ENCODE measurements around the gene ETV2.
"Not testable (repeated sequence)": the region's sequence is repeated elsewhere in the genome, so short reads cannot be mapped to it uniquely, and the experiment has no call there.

Gene ETV2, protein sequence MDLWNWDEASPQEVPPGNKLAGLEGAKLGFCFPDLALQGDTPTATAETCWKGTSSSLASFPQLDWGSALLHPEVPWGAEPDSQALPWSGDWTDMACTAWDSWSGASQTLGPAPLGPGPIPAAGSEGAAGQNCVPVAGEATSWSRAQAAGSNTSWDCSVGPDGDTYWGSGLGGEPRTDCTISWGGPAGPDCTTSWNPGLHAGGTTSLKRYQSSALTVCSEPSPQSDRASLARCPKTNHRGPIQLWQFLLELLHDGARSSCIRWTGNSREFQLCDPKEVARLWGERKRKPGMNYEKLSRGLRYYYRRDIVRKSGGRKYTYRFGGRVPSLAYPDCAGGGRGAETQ

DNA sequence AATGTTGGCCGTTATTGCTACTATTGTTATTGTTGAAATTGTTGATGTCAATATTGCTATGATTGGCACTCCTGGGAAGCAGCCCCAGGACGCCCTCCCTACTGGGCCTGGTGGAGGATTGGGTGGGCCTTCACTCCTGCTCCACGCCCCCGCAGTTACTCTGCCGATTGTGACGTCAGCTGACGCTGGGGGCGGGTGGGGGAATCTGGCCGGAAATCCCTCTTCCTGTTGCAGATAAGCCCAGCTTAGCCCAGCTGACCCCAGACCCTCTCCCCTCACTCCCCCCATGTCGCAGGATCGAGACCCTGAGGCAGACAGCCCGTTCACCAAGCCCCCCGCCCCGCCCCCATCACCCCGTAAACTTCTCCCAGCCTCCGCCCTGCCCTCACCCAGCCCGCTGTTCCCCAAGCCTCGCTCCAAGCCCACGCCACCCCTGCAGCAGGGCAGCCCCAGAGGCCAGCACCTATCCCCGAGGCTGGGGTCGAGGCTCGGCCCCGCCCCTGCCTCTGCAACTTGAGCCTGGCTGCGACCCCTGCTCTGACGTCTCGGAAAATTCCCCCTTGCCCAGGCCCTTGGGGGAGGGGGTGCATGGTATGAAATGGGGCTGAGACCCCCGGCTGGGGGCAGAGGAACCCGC is at the start of gene ETV2:
Gene ETV2, plus strand, starts transcription at position 231 of the 637 bp plus-strand sequence. CDS start 716 bp downstream, outside the sequence.
- DNase-seq = peak in 2 of 56 donors; percentile 35 to 38

DNA sequence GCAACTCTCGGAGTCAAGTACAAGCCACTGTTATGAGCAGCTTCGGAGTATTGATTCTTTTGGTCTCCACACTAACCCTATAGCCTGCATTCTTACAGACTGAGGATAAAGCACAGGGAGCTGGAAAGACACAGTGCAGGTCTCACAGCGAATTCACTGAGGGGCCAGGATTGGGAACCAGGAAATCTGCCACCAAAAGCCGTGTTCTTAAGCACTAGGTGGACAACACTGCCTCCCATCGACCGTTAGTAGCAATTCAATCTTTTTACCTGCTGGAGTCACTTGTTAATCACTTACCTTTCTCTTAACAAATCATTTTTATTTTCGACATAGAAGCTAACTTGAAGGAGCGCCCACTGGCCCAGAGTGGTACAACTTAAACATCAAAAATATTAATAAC is 49.3 kb upstream of the ETV2 start:
- DNase-seq = peak in 1 of 56 donors; percentile 5

DNA sequence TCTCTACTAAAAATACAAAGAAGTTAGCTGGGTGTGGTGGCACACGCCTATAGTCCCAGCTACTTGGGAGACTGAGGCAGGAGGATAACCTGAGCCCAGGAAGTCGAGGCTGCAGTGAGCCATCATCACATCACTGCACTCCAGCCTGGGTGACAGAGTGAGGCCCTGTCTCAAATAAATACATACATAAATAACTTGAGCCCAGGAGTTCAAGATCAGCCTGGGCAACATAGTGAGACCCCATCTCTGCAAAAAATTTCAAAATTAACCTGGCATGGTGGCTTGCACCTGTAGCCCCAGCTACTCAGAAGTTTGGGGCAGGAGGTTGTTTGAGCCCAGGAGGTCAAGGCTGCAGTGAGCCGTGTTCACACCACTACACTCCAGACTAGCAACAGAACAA is 46.5 kb upstream of the ETV2 start:
- DNase-seq = not testable (repeated sequence)

DNA sequence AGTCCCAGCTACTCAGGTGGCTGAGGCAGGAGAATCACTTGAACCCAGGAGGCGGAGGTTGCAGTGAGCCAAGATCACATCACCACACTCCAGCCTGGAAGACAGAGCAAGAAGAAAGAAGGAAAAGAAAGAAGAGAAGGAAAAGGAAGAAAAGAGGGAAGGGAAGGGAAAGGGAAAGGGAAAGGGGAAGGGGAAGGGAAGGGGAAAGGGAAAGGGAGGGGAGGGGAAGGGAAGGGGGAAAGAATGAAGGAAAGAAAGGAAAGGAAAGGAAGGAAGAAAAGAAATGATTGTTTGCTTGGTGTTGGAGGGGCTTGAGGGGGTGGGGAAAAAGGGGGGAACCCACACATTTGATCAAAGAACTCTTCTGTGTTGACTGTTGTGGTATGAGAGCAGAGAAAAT is 45.6 kb upstream of the ETV2 start:
- no peak for DNase-seq

DNA sequence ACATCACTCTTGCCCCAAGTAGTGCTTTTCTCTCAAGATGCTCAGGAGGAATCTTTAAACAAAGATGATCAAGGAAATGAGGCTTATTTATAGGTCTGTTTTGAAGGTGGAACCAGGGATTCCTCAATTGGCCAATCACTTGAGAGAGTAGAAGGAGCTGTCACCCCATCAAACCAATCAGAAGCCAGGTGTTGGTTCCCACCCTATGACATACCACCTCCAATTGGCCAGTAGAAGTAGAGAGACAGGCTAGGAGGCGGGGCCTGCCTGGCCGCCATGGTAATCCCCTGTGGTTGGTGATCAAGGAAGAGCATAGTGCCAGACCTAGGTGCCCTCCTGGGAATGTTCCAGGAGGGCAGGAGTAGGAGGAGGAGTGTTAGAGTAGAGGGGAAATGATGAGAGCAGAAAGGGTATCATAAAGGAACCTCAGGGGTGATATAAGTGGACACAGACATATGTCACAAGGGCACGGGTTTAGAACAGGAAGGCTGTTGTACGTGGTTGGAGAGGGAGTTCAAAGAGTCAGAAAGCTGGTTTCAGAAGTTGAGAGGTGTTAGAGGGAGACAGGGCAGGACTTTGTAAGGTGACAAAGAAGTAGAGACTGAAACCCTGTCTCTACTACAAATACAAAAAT is 45.1 kb upstream of the ETV2 start:
- DNase-seq = no peak

DNA sequence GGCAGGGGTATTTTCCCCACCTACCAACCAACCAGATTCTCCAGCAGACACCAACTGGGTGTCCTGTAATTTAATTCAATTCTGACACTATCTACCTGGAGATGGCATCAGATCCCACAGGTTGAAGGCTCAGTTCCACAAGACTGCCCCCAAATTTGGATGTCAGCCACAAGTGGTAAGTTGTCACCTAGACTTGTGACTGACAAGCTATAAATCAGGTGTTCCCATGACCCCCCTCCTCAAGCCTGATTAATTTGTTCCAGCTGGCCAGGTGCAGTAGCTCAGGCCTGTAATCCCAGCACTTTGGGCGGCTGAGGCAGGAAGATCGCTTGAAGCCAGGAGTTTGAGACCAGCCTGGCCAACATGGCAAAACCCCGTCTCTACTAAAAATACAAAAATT is 39.6 kb upstream of the ETV2 start:
- DNase-seq = no peak

DNA sequence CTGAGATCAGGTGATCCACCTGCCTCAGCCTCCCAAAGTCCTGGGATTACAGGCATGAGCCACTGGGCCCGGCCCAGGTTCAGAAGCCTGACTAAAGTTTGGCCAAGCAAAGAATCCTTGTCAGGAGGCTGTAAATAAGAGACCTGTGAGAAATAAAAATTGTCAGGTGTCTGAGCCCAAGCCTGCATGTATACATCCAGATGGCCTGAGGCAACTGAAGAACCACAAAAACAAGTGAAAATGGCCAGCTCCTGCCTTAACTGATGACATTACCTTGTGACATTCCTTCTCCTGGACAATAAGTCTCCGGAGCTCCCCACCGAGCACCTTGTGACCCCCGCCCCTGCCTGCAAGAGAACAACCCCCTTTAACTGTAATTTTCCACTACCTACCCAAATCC is 37.1 kb upstream of the ETV2 start:
- not testable (repeated sequence) for DNase-seq

DNA sequence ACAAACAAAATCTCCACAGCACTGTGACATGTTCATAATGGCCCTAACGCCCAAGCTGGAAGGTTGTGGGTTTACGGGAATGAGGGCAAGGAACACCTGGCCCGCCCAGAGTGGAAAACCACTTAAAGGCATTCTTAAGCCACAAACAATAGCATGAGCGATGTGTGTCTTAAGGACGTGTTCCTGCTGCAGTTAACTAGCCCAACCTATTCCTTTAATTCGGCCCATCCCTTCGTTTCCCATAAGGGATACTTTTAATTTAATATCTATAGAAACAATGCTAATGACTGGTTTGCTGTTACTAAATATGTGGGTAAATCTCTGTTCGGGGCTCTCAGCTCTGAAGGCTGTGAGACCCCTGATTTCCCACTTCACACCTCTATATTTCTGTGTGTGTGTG is 34.4 kb upstream of the ETV2 start:
- DNase-seq = not testable (repeated sequence)

DNA sequence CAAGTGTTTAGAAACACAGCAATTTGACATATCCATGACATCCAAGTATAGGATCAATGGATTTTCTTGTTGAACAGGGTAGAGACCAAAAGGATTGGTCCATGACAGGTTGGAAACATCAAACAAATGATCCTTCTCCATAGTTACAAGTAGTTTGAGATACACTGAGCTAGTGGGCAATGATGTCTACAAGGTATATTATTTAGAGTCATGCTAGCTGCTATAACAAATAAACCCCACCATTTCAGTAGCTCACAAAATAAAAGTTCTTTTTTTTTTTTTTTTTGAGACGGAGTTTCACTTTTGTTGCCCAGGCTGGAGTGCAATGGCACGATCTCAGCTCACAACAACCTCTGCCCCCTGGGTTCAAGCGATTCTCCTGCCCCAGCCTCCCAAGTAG is 33.9 kb upstream of the ETV2 start:
- no peak for DNase-seq

DNA sequence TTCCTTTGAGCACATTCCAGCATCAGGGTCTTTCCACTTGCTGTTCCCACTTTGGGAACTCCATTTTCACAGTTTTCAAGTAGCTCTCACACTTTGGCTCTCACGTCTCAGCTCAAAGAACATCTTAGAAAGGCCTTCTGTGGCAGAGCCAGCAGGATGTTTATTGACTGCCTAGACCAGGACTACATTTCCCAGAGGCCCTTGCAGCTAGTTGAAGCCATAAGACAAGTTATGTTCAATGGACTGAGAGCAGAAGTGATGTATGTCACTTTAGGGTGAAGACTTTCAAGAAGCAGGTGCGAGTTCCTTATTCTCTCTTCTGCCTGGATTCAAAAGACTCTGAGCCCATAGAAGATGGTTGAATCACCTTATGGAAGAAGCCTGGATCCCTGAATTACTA is 33.3 kb upstream of the ETV2 start:
- DNase-seq = no peak

DNA sequence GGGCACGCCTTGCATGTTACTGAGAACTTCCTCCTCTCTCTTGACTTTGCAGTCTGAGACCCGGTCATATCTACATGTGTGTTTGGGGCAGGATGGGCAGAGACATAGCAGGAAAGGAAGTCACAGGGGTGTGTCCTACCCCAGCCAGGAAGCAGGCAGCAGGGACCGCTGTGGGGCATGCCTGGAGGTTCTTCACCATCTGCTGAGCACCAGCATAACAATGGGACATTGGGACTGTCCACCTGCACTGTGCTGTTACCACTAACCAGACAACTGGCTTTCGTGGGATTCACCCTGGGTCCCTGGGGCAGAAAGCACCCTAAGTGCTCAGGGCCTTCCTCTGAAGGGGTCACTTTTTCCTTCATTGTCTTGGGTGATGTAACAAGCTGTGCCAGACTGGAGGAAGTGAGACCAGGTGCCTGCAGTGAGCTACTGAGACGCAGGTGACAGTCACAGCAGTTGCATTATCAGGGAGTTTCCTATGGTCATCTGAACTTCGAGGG is 31.6 kb upstream of the ETV2 start:
- no peak for DNase-seq

DNA sequence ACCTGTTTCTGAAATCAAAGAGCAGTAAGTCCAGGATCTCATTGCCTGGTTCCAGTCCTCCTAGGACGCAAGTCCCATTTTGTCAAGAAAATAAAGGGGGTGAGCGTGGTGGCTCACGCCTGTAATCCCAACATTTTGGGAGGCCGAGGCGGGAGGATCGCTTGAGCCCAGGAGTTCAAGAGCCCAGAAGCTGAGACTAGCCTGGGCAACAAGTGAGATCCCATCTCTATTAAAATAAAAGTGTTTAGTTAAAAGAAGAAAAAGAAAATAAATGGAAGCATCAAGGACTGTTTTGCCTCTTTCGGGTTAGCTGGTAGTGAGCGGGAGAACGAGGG is 29.4 kb upstream of the ETV2 start:
- no peak for DNase-seq

DNA sequence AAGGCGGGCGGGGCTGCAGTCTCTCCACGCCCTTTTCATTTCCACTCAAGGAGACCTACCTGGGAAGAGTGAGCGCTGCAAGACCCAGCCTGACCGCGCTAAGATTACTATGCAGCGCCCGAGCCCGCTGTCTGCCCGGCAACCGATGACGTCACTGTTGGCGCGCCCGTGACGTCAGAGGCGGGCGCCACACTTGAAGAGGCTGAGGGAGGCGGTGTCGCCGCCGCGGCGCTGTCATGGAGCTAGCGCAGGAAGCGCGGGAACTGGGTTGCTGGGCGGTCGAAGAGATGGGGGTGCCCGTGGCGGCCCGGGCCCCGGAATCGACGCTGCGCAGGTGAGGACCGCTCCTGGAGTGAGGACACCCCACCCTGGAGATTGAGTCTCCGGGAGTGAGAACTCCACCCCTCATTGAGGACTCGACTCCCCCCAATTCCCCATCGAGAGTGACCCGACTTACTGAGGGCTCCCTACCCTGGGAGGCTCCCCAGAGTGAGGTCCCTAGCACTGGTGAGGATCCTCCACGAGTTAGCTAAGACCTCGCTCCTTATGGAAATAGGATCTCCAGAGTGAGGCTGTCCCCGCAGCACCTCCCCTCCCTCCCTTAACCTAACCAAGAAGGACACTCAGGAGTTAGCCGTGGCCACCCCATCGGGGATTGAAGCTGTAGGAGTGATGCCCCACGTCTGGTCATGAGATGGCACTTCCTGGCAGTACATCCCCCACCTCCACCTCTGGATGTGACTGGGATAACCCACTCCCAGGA is 28.8 kb upstream of the ETV2 start, which contains the start of gene HAUS5:
Gene HAUS5, plus strand, starts transcription at position 177 of the 763 bp plus-strand sequence. Its CDS starts 60 bp downstream, at position 237.
- DNase-seq = peak in 55 of 56 donors; percentile 34 to 95 (median 80)

DNA sequence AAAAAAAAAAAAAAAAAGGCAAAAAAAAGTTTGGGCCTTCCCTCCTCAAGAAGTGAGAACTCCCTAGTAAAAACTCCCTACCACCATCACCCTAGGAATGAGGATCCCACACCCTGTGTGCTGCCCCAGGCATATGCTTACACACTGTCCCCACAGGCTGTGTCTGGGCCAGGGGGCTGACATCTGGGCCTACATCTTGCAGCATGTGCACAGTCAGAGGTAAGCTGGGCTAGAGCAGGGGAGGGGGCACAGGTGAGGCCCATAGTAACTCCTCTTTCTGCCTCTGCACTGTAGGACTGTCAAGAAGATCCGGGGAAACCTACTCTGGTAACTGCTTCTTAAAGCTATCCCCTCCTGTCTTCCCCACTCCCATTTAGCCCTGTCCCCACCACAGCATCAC is 28.0 kb upstream of the ETV2 start:
- no peak for DNase-seq

DNA sequence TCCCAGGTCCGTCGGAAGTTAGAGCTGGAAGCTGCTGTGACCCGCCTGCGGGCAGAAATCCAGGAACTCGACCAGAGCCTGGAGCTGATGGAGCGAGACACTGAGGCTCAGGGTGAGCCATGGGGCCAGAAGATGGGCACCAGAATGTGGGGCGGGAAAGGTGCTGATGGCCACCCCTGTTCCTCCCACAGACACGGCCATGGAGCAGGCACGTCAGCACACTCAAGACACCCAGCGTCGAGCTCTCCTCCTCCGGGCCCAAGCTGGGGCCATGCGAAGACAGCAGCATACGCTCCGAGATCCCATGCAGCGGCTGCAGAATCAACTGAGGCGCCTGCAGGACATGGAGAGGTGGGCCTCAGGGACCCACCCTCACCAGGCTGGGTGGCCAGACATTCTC is 26.5 kb upstream of the ETV2 start:
- no peak for DNase-seq

DNA sequence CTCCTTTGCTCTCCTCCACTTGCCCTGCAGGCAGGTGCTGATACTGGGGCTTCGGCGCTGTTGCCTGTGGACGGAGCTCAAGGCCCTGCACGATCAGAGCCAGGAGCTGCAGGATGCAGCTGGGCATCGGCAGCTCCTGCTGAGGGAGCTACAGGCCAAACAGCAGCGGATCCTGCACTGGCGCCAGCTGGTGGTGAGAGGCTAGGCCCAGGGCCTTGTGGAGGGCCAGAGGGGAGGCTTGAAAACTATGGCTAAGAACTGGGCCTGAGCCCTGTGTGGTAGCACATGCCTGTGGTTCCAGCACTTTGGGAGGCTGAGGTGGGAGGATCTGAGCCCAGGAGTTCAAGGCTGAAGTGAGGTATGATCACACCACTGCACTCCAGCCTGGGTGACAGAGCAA is 22.7 kb upstream of the ETV2 start:
- DNase-seq = no peak

DNA sequence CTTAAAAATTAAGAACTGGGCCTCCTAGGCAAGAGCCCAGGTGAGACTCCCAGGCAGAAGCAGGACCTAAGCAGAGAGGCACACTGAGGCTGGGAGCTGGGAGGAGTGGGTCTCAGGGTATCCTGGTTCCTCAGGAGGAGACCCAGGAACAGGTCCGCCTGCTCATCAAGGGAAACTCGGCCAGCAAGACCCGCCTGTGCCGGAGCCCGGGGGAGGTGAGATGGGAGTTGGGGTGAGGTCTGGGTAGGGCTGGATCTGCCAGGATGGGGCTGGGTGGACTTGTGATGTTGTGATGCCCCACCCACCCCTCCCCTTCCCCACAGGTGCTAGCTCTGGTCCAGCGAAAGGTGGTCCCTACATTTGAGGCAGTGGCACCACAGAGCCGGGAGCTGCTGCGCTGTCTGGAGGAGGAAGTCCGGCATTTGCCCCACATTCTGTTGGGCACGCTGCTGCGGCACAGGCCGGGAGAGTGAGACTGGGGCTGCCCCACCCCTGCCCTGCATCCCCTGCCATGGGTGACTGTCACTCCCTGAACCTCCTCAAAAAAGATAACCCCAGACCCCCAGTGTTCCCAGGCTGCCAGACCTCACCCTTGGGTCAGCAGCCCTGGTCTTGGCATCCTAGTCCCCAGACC is 22.1 kb upstream of the ETV2 start:
- no peak for DNase-seq

DNA sequence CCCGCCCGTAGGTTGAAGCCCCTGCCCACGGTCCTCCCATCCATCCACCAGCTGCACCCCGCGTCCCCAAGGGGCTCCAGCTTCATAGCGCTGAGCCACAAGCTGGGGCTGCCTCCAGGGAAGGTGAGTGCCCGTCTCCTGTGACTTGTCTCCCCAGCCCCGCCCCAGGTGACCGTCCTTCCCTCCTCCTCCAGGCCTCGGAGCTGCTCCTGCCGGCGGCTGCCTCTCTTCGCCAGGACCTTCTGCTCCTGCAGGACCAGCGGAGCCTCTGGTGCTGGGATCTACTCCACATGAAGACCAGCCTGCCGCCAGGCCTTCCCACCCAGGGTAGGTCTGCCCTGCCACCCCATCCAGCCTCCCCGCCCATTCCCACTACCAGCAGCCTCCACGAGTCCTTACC is 21.5 kb upstream of the ETV2 start:
- DNase-seq = no peak

DNA sequence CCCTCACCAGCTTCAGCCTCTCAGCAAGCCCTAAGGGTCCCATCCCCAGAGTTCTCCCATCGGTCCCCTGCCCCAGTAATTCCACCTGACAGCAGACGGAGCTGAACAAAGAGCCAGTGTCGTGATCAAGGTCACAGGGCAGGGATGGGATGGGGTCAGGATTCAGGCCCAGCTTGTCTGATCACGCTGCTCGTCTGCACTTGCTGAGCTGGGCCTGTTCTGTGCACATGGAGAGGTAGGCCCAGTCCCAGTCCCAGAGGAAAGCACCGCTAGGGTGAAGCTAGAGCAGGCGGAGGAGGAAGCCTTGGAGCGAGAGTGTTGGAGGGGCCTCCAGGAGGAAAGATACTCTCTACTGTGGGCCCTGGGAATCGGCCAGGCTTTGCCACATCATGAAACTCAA is 19.8 kb upstream of the ETV2 start:
- no peak for DNase-seq

DNA sequence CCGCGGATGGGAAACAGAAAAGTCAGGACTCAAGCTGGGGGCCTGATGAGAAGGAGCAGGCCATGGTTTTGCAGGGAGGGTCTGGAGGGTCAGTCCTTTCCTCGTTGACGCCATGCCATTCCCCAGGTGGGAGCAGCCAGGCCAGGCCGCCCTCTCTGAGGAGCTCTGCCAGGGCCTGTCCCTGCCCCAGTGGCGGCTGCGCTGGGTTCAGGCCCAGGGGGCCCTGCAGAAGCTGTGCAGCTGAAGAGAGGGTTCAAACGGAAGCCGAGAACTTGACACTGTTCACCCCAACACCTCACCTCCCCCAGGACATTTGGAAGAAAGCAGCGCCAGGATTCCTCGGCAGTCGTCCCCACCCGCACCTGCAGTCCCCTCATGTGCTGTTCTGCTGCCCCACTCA is 18.8 kb upstream of the ETV2 start:
- DNase-seq = no peak

DNA sequence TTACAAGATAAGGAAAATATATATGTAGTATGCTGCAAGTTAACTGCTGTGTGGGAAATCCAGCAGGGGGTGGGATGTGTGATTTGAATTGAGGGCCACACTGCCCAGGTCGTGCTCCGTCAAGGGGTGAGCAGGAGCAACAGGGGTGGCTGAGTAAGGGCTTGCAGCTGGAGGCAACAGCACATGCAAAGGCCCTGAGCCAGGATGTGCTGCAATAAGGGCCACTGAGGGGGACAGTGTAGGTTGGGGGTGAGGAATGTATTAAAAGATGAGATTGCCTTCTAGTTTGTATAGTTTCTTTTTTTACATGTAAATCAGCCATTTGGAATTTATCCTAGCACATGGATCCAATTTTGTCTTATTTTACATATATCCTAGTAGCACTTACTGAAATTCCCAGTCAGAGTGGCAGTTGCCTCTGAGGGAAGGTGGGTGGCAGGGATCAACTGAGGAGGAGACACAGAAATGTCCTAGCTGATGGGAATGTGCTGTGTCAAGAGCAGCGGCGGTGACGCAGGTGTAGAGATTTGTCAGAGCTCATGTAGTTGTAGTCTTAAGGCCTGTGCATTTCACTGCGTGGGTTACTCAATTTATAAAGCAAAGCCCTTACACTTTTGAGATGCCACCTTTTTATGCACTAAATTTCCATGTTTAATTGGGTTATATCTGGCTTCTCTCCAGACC is 18.1 kb upstream of the ETV2 start:
- DNase-seq = peak in 7 of 56 donors; percentile 2 to 22 (median 10)

Measured in amygdala (tissue), 56 donors.